Skeletal muscle tissue (tissue), 4 donors: ENCODE results near the gene KRT83. TPM values are rescaled to one million over a fixed set of nuclear protein-coding genes. Genes with fewer than 3 reads are reported as not detected.

Experiments used
- H3K27ac ChIP-seq: one replicate; pipeline ENCODE4 v1.7.0; 2013; ENCODE audit warnings: mild to moderate bottlenecking, low read depth, low read length, inconsistent platforms
- H3K27me3 ChIP-seq, 3 donors: one replicate each; pipeline ENCODE4 v1.7.0; 2013; ENCODE audit warnings: low read length in 3 of 3; ENCODE audit not compliant: control insufficient read depth in 3 of 3, insufficient read depth in 3 of 3
- H3K36me3 ChIP-seq, 3 donors: one replicate each; pipeline ENCODE4 v1.7.0; 2013; ENCODE audit warnings: low read length in 3 of 3; ENCODE audit not compliant: control insufficient read depth in 3 of 3, insufficient read depth in 3 of 3
- H3K4me1 ChIP-seq, 3 donors: one replicate each; pipeline ENCODE4 v1.7.0; 2013; ENCODE audit warnings: low read length in 3 of 3, mild to moderate bottlenecking in 3 of 3; ENCODE audit not compliant: control insufficient read depth in 3 of 3, insufficient read depth in 3 of 3
- H3K4me3 ChIP-seq, 3 donors: one replicate each; pipeline ENCODE4 v1.7.0; 2013; ENCODE audit warnings: low read length in 3 of 3
- H3K9ac ChIP-seq, 3 donors: one replicate each; pipeline ENCODE4 v1.7.0; 2013; ENCODE audit warnings: low read length in 3 of 3, mild to moderate bottlenecking in 3 of 3, moderate library complexity in 2 of 3, low read depth in 1 of 3
- H3K9me3 ChIP-seq, 3 donors: one replicate each; pipeline ENCODE4 v1.7.0; 2013; ENCODE audit warnings: low read length in 3 of 3; ENCODE audit not compliant: control insufficient read depth in 3 of 3
- total RNA-seq: library from RNA; depleted of rRNA; stranded (reverse); fragments of >200 nt; gene quantifications from one replicate; pipeline ENCODE4 v1.2.3, GENCODE V29; 2014
- donor health status: Osteomylitis.

Gene KRT83
- total RNA-seq, 1 donor from 2014 or later = not detected

GRCh38 chr12:52335598-52336262 is 14.5 kb upstream of the KRT83 start:
- H3K9ac ChIP-seq = no peak overlapping the region
- H3K36me3 ChIP-seq = no peaks in the 10 kb centered on the region
- no peak overlapping the region for H3K27ac ChIP-seq
- peaks cover 0 to 2% (median 0%) of the 10 kb centered on the region in 3 donors for H3K9me3 ChIP-seq
- H3K27me3 ChIP-seq = peaks cover 3 to 9% (median 7%) of the 10 kb centered on the region in 3 donors
- no peaks in the 10 kb centered on the region for H3K4me1 ChIP-seq
- no peak overlapping the region for H3K4me3 ChIP-seq

GRCh38 chr12:52334185-52334584 is 13.0 kb upstream of the KRT83 start:
- H3K9ac ChIP-seq = no peak overlapping the region
- H3K27ac ChIP-seq = no peak overlapping the region
- no peak overlapping the region for H3K4me3 ChIP-seq
- peaks cover 0 to 2% (median 0%) of the 10 kb centered on the region in 3 donors for H3K9me3 ChIP-seq
- H3K27me3 ChIP-seq = peaks cover 5 to 7% (median 7%) of the 10 kb centered on the region in 3 donors
- no peaks in the 10 kb centered on the region for H3K4me1 ChIP-seq
- no peaks in the 10 kb centered on the region for H3K36me3 ChIP-seq

GRCh38 chr12:52333321-52333720 is 12.1 kb upstream of the KRT83 start:
- H3K27me3 ChIP-seq = peaks cover 4 to 8% (median 5%) of the 10 kb centered on the region in 3 donors
- H3K9me3 ChIP-seq = peaks cover 0 to 2% (median 0%) of the 10 kb centered on the region in 3 donors

GRCh38 chr12:52332381-52332780 is 11.2 kb upstream of the KRT83 start:
- peaks cover 0 to 12% (median 8%) of the 10 kb centered on the region in 3 donors for H3K27me3 ChIP-seq
- H3K9me3 ChIP-seq = peaks cover 0 to 2% (median 0%) of the 10 kb centered on the region in 3 donors
- no peaks in the 10 kb centered on the region for H3K36me3 ChIP-seq
- H3K27ac ChIP-seq = no peak overlapping the region
- H3K9ac ChIP-seq = no peak overlapping the region
- no peak overlapping the region for H3K4me3 ChIP-seq
- H3K4me1 ChIP-seq = no peaks in the 10 kb centered on the region

More at GRCh38 chr12:52333321-52333720, 12.1 kb upstream of the KRT83 start:
- Histone ChIP-seq H3K36me3 (no peaks in the 10 kb centered on the region), H3K9ac (no peak overlapping the region), H3K4me3 (no peak overlapping the region), H3K27ac (no peak overlapping the region), H3K4me1 (no peaks in the 10 kb centered on the region)

- H3K27me3 ChIP-seq = peaks cover 0 to 12% (median 8%) of the 10 kb centered on the region in 3 donors
- H3K9ac ChIP-seq = no peak overlapping the region
- H3K36me3 ChIP-seq = no peaks in the 10 kb centered on the region
- peaks cover 0 to 2% (median 0%) of the 10 kb centered on the region in 3 donors for H3K9me3 ChIP-seq
- H3K4me3 ChIP-seq = no peak overlapping the region
- no peak overlapping the region for H3K27ac ChIP-seq
- H3K4me1 ChIP-seq = no peaks in the 10 kb centered on the region
Measured at GRCh38 chr12:52331833-52332232, 10.6 kb upstream of the KRT83 start.

GRCh38 chr12:52331039-52331438 is 9.8 kb upstream of the KRT83 start:
- H3K9ac ChIP-seq = no peak overlapping the region
- H3K27ac ChIP-seq = no peak overlapping the region
- no peaks in the 10 kb centered on the region for H3K4me1 ChIP-seq
- peaks cover 0 to 2% (median 0%) of the 10 kb centered on the region in 3 donors for H3K9me3 ChIP-seq
- H3K4me3 ChIP-seq = no peak overlapping the region
- peaks cover 0 to 12% (median 8%) of the 10 kb centered on the region in 3 donors for H3K27me3 ChIP-seq
- no peaks in the 10 kb centered on the region for H3K36me3 ChIP-seq

GRCh38 chr12:52327830-52328500 is 6.8 kb upstream of the KRT83 start:
- Histone ChIP-seq H3K4me1 (no peaks in the 10 kb centered on the region), H3K9me3 (no peaks in the 10 kb centered on the region), H3K9ac (no peak overlapping the region), H3K4me3 (no peak overlapping the region), H3K27me3 (peaks cover 0 to 27% (median 8%) of the 10 kb centered on the region in 3 donors), H3K27ac (no peak overlapping the region), H3K36me3 (no peaks in the 10 kb centered on the region)

GRCh38 chr12:52327052-52327829 is 6.0 kb upstream of the KRT83 start:
- H3K27me3 ChIP-seq = peaks cover 4 to 34% (median 14%) of the 10 kb centered on the region in 3 donors
- H3K4me3 ChIP-seq = no peak overlapping the region
- H3K9me3 ChIP-seq = no peaks in the 10 kb centered on the region
- H3K4me1 ChIP-seq = no peaks in the 10 kb centered on the region
- no peak overlapping the region for H3K27ac ChIP-seq
- H3K36me3 ChIP-seq = no peaks in the 10 kb centered on the region
- H3K9ac ChIP-seq = no peak overlapping the region

GRCh38 chr12:52324153-52324444 is 2.9 kb upstream of the KRT83 start:
- H3K36me3 ChIP-seq = no peaks in the 10 kb centered on the region
- no peak overlapping the region for H3K4me3 ChIP-seq
- H3K27me3 ChIP-seq = peaks cover 18 to 56% (median 36%) of the 10 kb centered on the region in 3 donors
- H3K4me1 ChIP-seq = no peaks in the 10 kb centered on the region
- no peak overlapping the region for H3K27ac ChIP-seq
- H3K9me3 ChIP-seq = no peaks in the 10 kb centered on the region
- H3K9ac ChIP-seq = no peak overlapping the region
